SK-N-SH (cell line): ENCODE measurements around the gene MTA2. TPM values are rescaled to one million over a fixed set of nuclear protein-coding genes. Genes with fewer than 3 reads are reported as not detected.
A peak's percentile ranks its signal among the peaks of the same experiment; 100 is the strongest.

Source experiments
- CTCF ChIA-PET: fragments of 300-600, 350-600 bp; formaldehyde crosslinking; extraction: SDS; loops from one replicate; lab custom pipeline; 2021; lab: Yijun Ruan, JAX
- POLR2A ChIA-PET: fragments of 350-600 bp; sonication (Branson Sonifier 250); formaldehyde crosslinking; extraction: SDS; loops from one replicate; lab custom pipeline; 2020; ENCODE audit warnings: antibody characterized with exemption, inconsistent platforms; lab: Yijun Ruan, JAX
- DNase-seq: peaks from one replicate; pipeline ENCODE4 v3.0.0; 2012
- H2AFZ ChIP-seq: fragments of 200-600 bp; sonication (generic); 2 replicates; pipeline ENCODE4 v1.8.1; 2016; ENCODE audit warnings: antibody characterized with exemption, mild to moderate bottlenecking, low read depth
- H3F3A ChIP-seq: fragments of 200-600 bp; sonication (generic); replicated peaks from 2 replicates; pipeline ENCODE3; 2016; ENCODE audit warnings: antibody characterized with exemption, mild to moderate bottlenecking; ENCODE audit not compliant: insufficient read depth
- H3K27ac ChIP-seq, 2 experiments: fragments of 200-500 bp in 1 of 2; fragments of 200-600 bp in 1 of 2; sonication (Bioruptor generic) in 1 of 2; sonication (generic), shearing (Covaris generic) in 1 of 2; 2 replicates each; pipeline versions ENCODE4 v1.5.1 to v1.6.1; 2014 to 2016; ENCODE audit warnings: low read depth in 2 of 2, inconsistent platforms in 1 of 2, low read length in 1 of 2, mild to moderate bottlenecking in 1 of 2, mixed read lengths in 1 of 2
- H3K27me3 ChIP-seq: fragments of 200-600 bp; sonication (generic), shearing (Covaris generic); 2 replicates; pipeline ENCODE4 v1.6.1; 2016; ENCODE audit warnings: mixed run types; ENCODE audit not compliant: insufficient read depth
- H3K36me3 ChIP-seq, 2 experiments: fragments of 200-500 bp in 1 of 2; fragments of 200-600 bp in 1 of 2; sonication (Bioruptor generic) in 1 of 2; sonication (generic) in 1 of 2; replicated peaks in 1 of 2; 2 replicates each; pipeline versions ENCODE3 to v1.5.1; 2014 to 2016; ENCODE audit warnings: low read length in 1 of 2, mild to moderate bottlenecking in 1 of 2; ENCODE audit not compliant: insufficient read depth in 2 of 2, control insufficient read depth in 1 of 2
- H3K4me1 ChIP-seq, 2 experiments: fragments of 200-500 bp in 1 of 2; fragments of 200-600 bp in 1 of 2; sonication (Bioruptor generic) in 1 of 2; sonication (generic), shearing (Covaris generic) in 1 of 2; 2 replicates each; pipeline versions ENCODE4 v1.5.1 to v1.6.1; 2014 to 2016; ENCODE audit warnings: low read depth in 1 of 2, low read length in 1 of 2, mixed run types in 1 of 2; ENCODE audit not compliant: insufficient read depth in 2 of 2, control insufficient read depth in 1 of 2
- H3K4me2 ChIP-seq: fragments of 200-600 bp; sonication (generic), shearing (Covaris generic); 2 replicates; pipeline ENCODE4 v1.6.1; 2017; ENCODE audit warnings: mixed run types
- H3K4me3 ChIP-seq, 2 experiments: fragments of 200-500 bp in 1 of 2; fragments of 200-600 bp in 1 of 2; sonication (Bioruptor generic) in 1 of 2; sonication (generic), shearing (Covaris generic) in 1 of 2; 2 replicates each; pipeline versions ENCODE4 v1.5.1 to v1.8.1; 2014 to 2016; ENCODE audit warnings: low read depth in 2 of 2, inconsistent platforms in 1 of 2, low read length in 1 of 2, mild to moderate bottlenecking in 1 of 2, mixed read lengths in 1 of 2, moderate library complexity in 1 of 2
- H3K79me2 ChIP-seq: fragments of 200-600 bp; sonication (generic); 2 replicates; pipeline ENCODE4 v1.8.1; 2017; ENCODE audit warnings: mild to moderate bottlenecking; ENCODE audit not compliant: insufficient read depth
- H3K9ac ChIP-seq: fragments of 200-600 bp; sonication (generic); 2 replicates; pipeline ENCODE4 v1.6.1; 2017; ENCODE audit warnings: mixed run types
- H3K9me2 ChIP-seq: fragments of 200-600 bp; sonication (generic); 2 replicates; pipeline ENCODE4 v1.6.1; 2017; ENCODE audit warnings: mixed run types
- H3K9me3 ChIP-seq: fragments of 200-600 bp; sonication (generic); 2 replicates; pipeline ENCODE4 v1.6.1; 2017; ENCODE audit warnings: mixed run types, mild to moderate bottlenecking, moderate library complexity
- H4K20me1 ChIP-seq: fragments of 200-600 bp; sonication (generic); 2 replicates; pipeline ENCODE4 v1.6.1; 2017; ENCODE audit warnings: mild to moderate bottlenecking, mixed run types; ENCODE audit not compliant: insufficient read depth
- CHD2 ChIP-seq: fragments of 150-350 bp; IDR thresholded peaks from 2 replicates; pipeline ENCODE4 v1.6.1; 2018; ENCODE audit warnings: low read length; ENCODE audit not compliant: partially characterized antibody
- CTCF ChIP-seq: fragments of 200-600 bp; sonication (generic); IDR thresholded peaks from 2 replicates; pipeline ENCODE4 v1.6.1; 2017; ENCODE audit warnings: antibody characterized with exemption, mild to moderate bottlenecking, moderate library complexity
- EP300 ChIP-seq, 2 experiments: IDR thresholded peaks; 2 replicates each; pipeline versions ENCODE4 v1.4.0 to v1.6.1; 2012; ENCODE audit warnings: borderline replicate concordance in 1 of 2, low read depth in 1 of 2, low read length in 1 of 2
- EZH2phosphoT487 ChIP-seq: fragments of 200-600 bp; sonication (generic); IDR thresholded peaks from 2 replicates; pipeline ENCODE4 v1.6.1; 2017; ENCODE audit warnings: low read depth, mixed run types, mild to moderate bottlenecking, antibody characterized with exemption, moderate library complexity, borderline replicate concordance
- FOSL2 ChIP-seq: IDR thresholded peaks from 2 replicates; pipeline ENCODE4 v1.4.0; 2012; ENCODE audit warnings: low read depth, mild to moderate bottlenecking, moderate library complexity, borderline replicate concordance
- FOXJ3 ChIP-seq: sonication (generic); formaldehyde crosslinking; IDR thresholded peaks from 2 replicates; pipeline ENCODE4 v1.5.1; 2020; ENCODE audit warnings: mild to moderate bottlenecking, missing genetic modification reagents
- FOXM1 ChIP-seq: IDR thresholded peaks from 2 replicates; pipeline ENCODE4 v1.4.0; 2012; ENCODE audit warnings: low read depth, mild to moderate bottlenecking
- GABPA ChIP-seq: IDR thresholded peaks from 2 replicates; pipeline ENCODE4 v1.4.0; 2012; ENCODE audit warnings: low read depth, mild to moderate bottlenecking
- GATA2 ChIP-seq: sonication (generic); formaldehyde crosslinking; IDR thresholded peaks from 2 replicates; pipeline ENCODE4 v1.5.0; 2020; ENCODE audit warnings: mild to moderate bottlenecking, missing genetic modification reagents
- IRF3 ChIP-seq: fragments of 150-350 bp; IDR thresholded peaks from 2 replicates; pipeline ENCODE4 v1.6.1; 2016; ENCODE audit warnings: mild to moderate bottlenecking, low read depth, low read length
- JUND ChIP-seq: IDR thresholded peaks from 2 replicates; pipeline ENCODE4 v1.4.0; 2012
- MAX ChIP-seq: IDR thresholded peaks from 2 replicates; pipeline ENCODE4 v1.4.0; 2012; ENCODE audit warnings: low read depth
- MEF2A ChIP-seq: IDR thresholded peaks from 2 replicates; pipeline ENCODE4 v1.4.0; 2012; ENCODE audit warnings: low read depth, borderline replicate concordance
- MXI1 ChIP-seq: IDR thresholded peaks from 2 replicates; pipeline ENCODE4 v1.6.1; 2012; ENCODE audit warnings: mild to moderate bottlenecking, low read depth, low read length, improper control_type of control experiment
- NFIC ChIP-seq: IDR thresholded peaks from 2 replicates; pipeline ENCODE4 v1.4.0; 2012; ENCODE audit warnings: borderline replicate concordance
- NRF1 ChIP-seq: IDR thresholded peaks from 2 replicates; pipeline ENCODE4 v1.6.1; 2012; ENCODE audit warnings: low read depth, mild to moderate bottlenecking, low read length
- POLR2AphosphoS5 ChIP-seq: IDR thresholded peaks from 2 replicates; pipeline ENCODE4 v1.6.1; 2012; ENCODE audit warnings: low read depth, low read length
- RAD21 ChIP-seq: IDR thresholded peaks from 2 replicates; pipeline ENCODE4 v1.6.1; 2012; ENCODE audit warnings: mild to moderate bottlenecking, low read length
- RCOR1 ChIP-seq: fragments of 150-350 bp; IDR thresholded peaks from 2 replicates; pipeline ENCODE4 v1.6.1; 2017; ENCODE audit warnings: antibody characterized with exemption, low read length
- RFX5 ChIP-seq: IDR thresholded peaks from 2 replicates; pipeline ENCODE4 v1.6.1; 2012; ENCODE audit warnings: mild to moderate bottlenecking, improper control_type of control experiment, low read length
- RXRA ChIP-seq: IDR thresholded peaks from 2 replicates; pipeline ENCODE4 v1.4.0; 2012; ENCODE audit warnings: low read depth, mild to moderate bottlenecking, borderline replicate concordance
- SIN3A ChIP-seq: IDR thresholded peaks from 2 replicates; pipeline ENCODE4 v1.6.1; 2012; ENCODE audit warnings: low read depth, mild to moderate bottlenecking, low read length, moderate library complexity, borderline replicate concordance
- SMC3 ChIP-seq: IDR thresholded peaks from 2 replicates; pipeline ENCODE4 v1.6.1; 2012; ENCODE audit warnings: low read depth, low read length, improper control_type of control experiment
- TAF1 ChIP-seq: IDR thresholded peaks from 2 replicates; pipeline ENCODE4 v1.6.1; 2012; ENCODE audit warnings: low read depth, mild to moderate bottlenecking, low read length, moderate library complexity, borderline replicate concordance
- TCF12 ChIP-seq: IDR thresholded peaks from 2 replicates; pipeline ENCODE4 v1.4.0; 2012
- USF2 ChIP-seq: fragments of 150-350 bp; IDR thresholded peaks from 2 replicates; pipeline ENCODE4 v1.6.1; 2017; ENCODE audit warnings: antibody characterized with exemption, low read length, low read depth, borderline replicate concordance
- YY1 ChIP-seq: IDR thresholded peaks from 2 replicates; pipeline ENCODE4 v1.4.0; 2012; ENCODE audit warnings: low read depth, mild to moderate bottlenecking
- ZBTB33 ChIP-seq: IDR thresholded peaks from 2 replicates; pipeline ENCODE4 v1.4.0; 2012; ENCODE audit warnings: low read depth, borderline replicate concordance
- WGBS: methylation state at CpG from one replicate; pipeline ENCODE4 v1.1.6; 2017; ENCODE audit warnings: low lambda C conversion rate; 5-methylcytosine and 5-hydroxymethylcytosine counted together
- polyA plus RNA-seq, 3 experiments: library from polyadenylated mRNA; depleted of rRNA; stranded (reverse); fragments of >200 nt; gene quantifications; 2 replicates each; pipeline ENCODE4 v1.2.3, GENCODE V29; 2012

The MTA2 gene
- polyA plus RNA-seq (2012; rRNA removed) = 18.4 and 20.6 TPM in 2 replicates
- 12.7 and 15.6 TPM in 2 replicates for polyA plus RNA-seq (2012; cell fraction: cytosol; rRNA removed)
- polyA plus RNA-seq (2012; cell fraction: nucleus; rRNA removed) = 57.9 and 72.2 TPM in 2 replicates

- peak within 1 kb of the TSS; percentile 99 for H3K9ac ChIP-seq
- H3K36me3 ChIP-seq = peaks cover 34 to 35% of the 10 kb centered on the region in 2 experiments
- peak within 1 kb of the TSS; percentile 95 for H3K4me2 ChIP-seq
- ChIA-PET CTCF (interaction anchor here (0.6 to 3.2 kb wide), 3 partner anchors 9 to 396 kb away, joined by 3 to 23 read pairs (median 11); partner anchors contain the start of genes EML3, ROM1 and TUT1), POLR2A (interaction anchor here (0.6 to 4.2 kb wide), 12 partner anchors 9 to 240 kb away, joined by 3 to 59 read pairs (median 5); partner anchors contain the start of genes B3GAT3, C11orf98, CSKMT and EEF1G)
- H4K20me1 ChIP-seq = no peaks in the 10 kb centered on the region
- H3K79me2 ChIP-seq = peaks cover 50% of the 10 kb centered on the region
- H3K27ac ChIP-seq = peak within 1 kb of the TSS; percentile 87 to 93
- H3K4me1 ChIP-seq = peaks cover 12 to 23% of the 10 kb centered on the region in 2 experiments; a peak in 3 of 4 replicates
- no peaks in the 10 kb centered on the region for H3K9me3 ChIP-seq
- H3F3A ChIP-seq = peaks cover 18% of the 10 kb centered on the region
- no peaks in the 10 kb centered on the region for H3K9me2 ChIP-seq
- DNase-seq = peak; percentile 97
- under 1% methylated on average over 26 of the region's 83 CpGs for whole genome bisulfite sequencing
- peak within 1 kb of the TSS; percentile 70 to 96 for H3K4me3 ChIP-seq
- no peaks in the 10 kb centered on the region for H3K27me3 ChIP-seq
- H2AFZ ChIP-seq = peak within 1 kb of the TSS; percentile 75; the same call in 1 of the 2 replicates
- TF ChIP-seq USF2 (no peak), YY1 (0 out of 2 replicates have a peak, but pooled peaks have one; percentile 46), NRF1 (no peak), MAX (peak; percentile 82), RCOR1 (no peak), NFIC (no peak), GABPA (no peak), EP300 (IDR thresholded peaks at IDR 0.05; ENCODE audit: borderline replicate concordance in 1 of 2, low read depth in 1 of 2, low read length in 1 of 2) (no peak), FOSL2 (no peak), FOXM1 (no peak), TCF12 (no peak), RXRA (no peak), ZBTB33 (0 out of 2 replicates have a peak, but pooled peaks have one; percentile 17), JUND (no peak), SMC3 (no peak), RAD21 (no peak), MXI1 (peak; percentile 51), IRF3 (no peak), EZH2phosphoT487 (no peak), RFX5 (no peak), POLR2AphosphoS5 (peak; percentile 81), FOXJ3 (CRISPR knock-in tag) (no peak), GATA2 (CRISPR knock-in tag) (no peak), TAF1 (peak; percentile 10; the same call in 1 of the 2 replicates), SIN3A (no peak), CTCF (no peak), CHD2 (peak; percentile 27), MEF2A (no peak)
Measured at GRCh38 chr11:62601372-62602140, at the start of gene MTA2. TSS of gene MTA2 (minus strand) at chr11:62601865. CDS start at chr11:62601450, 415 bp downstream.
